CD4-positive, CD25-positive, alpha-beta regulatory T cell (primary cell): Measurements from ENCODE around the gene ERFL. TPM values are rescaled to one million over a fixed set of nuclear protein-coding genes. Genes with fewer than 3 reads are reported as not detected.
"Not testable (repeated sequence)": the region's sequence is repeated elsewhere in the genome, so short reads cannot be mapped to it uniquely, and the experiment has no call there.

ENCODE experiments used
- ATAC-seq, 2 donors: fragments of 150-1000 bp; cut with Tn5 transposase; one replicate each; pipeline ENCODE4 v1.10.0; 2021; ENCODE audit warnings: low read depth in 2 of 2, moderate number of reproducible peaks in 2 of 2, moderate library complexity in 1 of 2
- DNase-seq, 3 donors: peaks; one replicate each; pipeline versions ENCODE4 v3.0.0 to v3.0.0-alpha.2; 2012 to 2022; ENCODE audit warnings: mixed read lengths in 1 of 3
- H3K27ac ChIP-seq: one replicate; pipeline ENCODE4 v1.7.0; 2013; ENCODE audit warnings: mild to moderate bottlenecking, low read length; ENCODE audit not compliant: insufficient read depth, poor library complexity, severe bottlenecking
- H3K27me3 ChIP-seq: one replicate; pipeline ENCODE4 v1.7.0; 2013; ENCODE audit warnings: low read length; ENCODE audit not compliant: control insufficient read depth, insufficient read depth
- H3K36me3 ChIP-seq: one replicate; pipeline ENCODE4 v1.7.0; 2013; ENCODE audit warnings: mild to moderate bottlenecking, low read length, moderate library complexity; ENCODE audit not compliant: control insufficient read depth, insufficient read depth
- H3K4me1 ChIP-seq: 2 replicates; pipeline ENCODE4 v1.7.0; 2013; ENCODE audit warnings: mild to moderate bottlenecking, low read length; ENCODE audit not compliant: insufficient read depth, control insufficient read depth, poor library complexity, severe bottlenecking
- H3K4me3 ChIP-seq: one replicate; pipeline ENCODE4 v1.7.0; 2013; ENCODE audit warnings: low read depth, mild to moderate bottlenecking, low read length, moderate library complexity
- H3K9me3 ChIP-seq, 2 experiments: 1 replicate in 1 of 2; 2 replicates in 1 of 2; pipeline ENCODE4 v1.7.0; 2013; ENCODE audit warnings: low read length in 2 of 2, mild to moderate bottlenecking in 1 of 2, moderate library complexity in 1 of 2; ENCODE audit not compliant: control insufficient read depth in 2 of 2
- H3K27ac Mint-ChIP-seq, 3 donors: one replicate each; pipeline ENCODE4 v1.8.0; 2020 to 2022; ENCODE audit warnings: mild to moderate bottlenecking in 3 of 3, mixed read lengths in 3 of 3, moderate library complexity in 2 of 3
- H3K27me3 Mint-ChIP-seq: one replicate; pipeline ENCODE4 v1.8.0; 2022; ENCODE audit warnings: mild to moderate bottlenecking, mixed read lengths
- H3K36me3 Mint-ChIP-seq: one replicate; pipeline ENCODE4 v1.8.0; 2020; ENCODE audit warnings: mixed read lengths
- H3K4me1 Mint-ChIP-seq, 4 donors: one replicate each; pipeline ENCODE4 v1.8.0; 2020 to 2022; ENCODE audit warnings: mixed read lengths in 4 of 4, mild to moderate bottlenecking in 1 of 4
- H3K4me3 Mint-ChIP-seq, 4 donors: one replicate each; pipeline ENCODE4 v1.8.0; 2020 to 2022; ENCODE audit warnings: mild to moderate bottlenecking in 4 of 4, mixed read lengths in 4 of 4, moderate library complexity in 3 of 4
- H3K9me3 Mint-ChIP-seq, 7 donors: one replicate each; pipeline ENCODE4 v1.8.0; 2020 to 2022; ENCODE audit warnings: mixed read lengths in 7 of 7, mild to moderate bottlenecking in 3 of 7, moderate library complexity in 2 of 7
- polyA plus RNA-seq, 4 donors: library from polyadenylated mRNA; unstranded; fragments of 300-500 nt; fragmentation: Illumina TruSeq; gene quantifications; one replicate each; pipeline ENCODE4 v1.2.3, GENCODE V29; 2021
- total RNA-seq: library from RNA; stranded (reverse); gene quantifications from one replicate; pipeline ENCODE4 v1.2.3, GENCODE V29; 2022

The ERFL gene
- total and polyA plus RNA-seq, 5 donors from 2014 or later = 4.7 TPM; not detected in 4

DNA sequence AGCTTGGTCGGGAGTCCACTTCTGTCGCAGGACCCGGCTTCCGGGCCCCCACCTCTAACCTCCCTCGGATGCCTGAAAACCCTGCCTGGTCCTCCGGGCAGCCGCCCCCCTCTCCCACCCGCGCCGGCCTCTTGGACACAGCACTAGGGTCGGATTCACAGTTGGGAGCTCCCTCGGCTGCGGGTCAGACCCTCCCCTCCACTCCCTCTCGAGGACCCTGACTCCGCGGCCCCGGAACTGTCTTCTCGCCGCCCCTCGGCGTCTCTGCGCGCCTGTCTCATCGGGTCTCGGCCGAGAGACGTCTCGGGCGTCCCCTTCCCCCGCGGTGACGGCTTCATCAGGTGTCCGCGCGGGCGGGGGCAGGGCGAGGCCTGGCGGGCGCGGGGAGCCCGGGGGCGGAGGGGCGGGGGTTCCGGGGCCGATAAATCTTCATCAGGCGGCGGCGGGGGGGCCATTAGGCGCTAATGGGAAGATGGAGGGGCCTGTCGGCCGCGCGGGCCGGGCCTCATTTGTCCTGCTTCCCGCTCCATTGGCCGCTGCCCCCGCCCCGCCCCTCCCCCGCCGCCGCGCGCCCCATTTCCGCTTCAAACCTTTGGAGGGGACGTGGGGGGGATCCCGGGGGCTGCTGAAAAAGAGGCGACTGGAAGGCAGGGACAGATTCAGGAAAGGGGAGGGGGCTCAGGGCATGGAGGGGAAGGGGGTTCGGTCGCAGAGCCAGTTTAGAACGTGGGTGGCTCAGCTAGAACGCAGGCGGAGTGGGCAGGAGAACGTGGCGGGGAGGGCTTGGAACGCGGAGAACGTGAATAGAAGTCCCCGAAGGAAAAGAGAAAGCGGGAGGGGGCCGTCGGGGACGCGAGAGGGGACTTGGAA, 11.8 kb upstream of the ERFL start:
- Mint-ChIP-seq H3K27me3 (peaks cover 37% of the 10 kb centered on the region), H3K4me1 (peaks cover under 1 to 55% (median 22%) of the 10 kb centered on the region in 4 donors), H3K4me3 (peak overlapping the region; percentile 84 to 93 (median 89)), H3K27ac (peak overlapping the region in 2 of 3 donors; percentile 38 to 96), H3K9me3 (peaks cover 0 to 4% (median 0%) of the 10 kb centered on the region in 7 donors), H3K36me3 (no peaks in the 10 kb centered on the region)
- Histone ChIP-seq H3K27me3 (no peaks in the 10 kb centered on the region), H3K9me3 (no peaks in the 10 kb centered on the region), H3K27ac (peak overlapping the region; percentile 70), H3K36me3 (no peaks in the 10 kb centered on the region), H3K4me3 (peak overlapping the region; percentile 32), H3K4me1 (peaks cover 40% of the 10 kb centered on the region)
- peak in 1 of 2 donors; percentile 32 for ATAC-seq
- peak in 2 of 3 donors; percentile 29 to 36 for DNase-seq

DNA sequence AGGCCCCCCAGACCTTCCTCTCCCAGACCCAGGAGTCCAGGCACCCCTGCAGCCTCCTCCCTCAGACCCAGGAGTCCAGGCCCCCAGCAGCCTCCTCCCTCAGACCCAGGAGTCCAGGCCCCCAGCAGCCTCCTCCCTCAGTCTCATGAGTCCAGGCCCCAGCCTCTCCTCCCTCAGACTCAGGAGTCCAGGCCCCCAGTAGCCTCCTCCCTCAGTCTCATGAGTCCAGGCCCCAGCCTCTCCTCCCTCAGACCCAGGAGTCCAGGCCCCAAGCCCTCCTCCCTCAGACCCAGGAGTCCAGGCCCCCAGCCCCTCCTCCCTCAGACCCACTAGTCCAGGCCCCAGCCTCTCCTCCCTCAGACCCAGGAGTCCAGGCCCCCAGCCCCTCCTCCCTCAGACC, 11.0 kb upstream of the ERFL start:
- not testable (repeated sequence) for DNase-seq, H3K4me3 Mint-ChIP-seq, H3K36me3 Mint-ChIP-seq, H3K9me3 ChIP-seq, H3K9me3 Mint-ChIP-seq, H3K4me3 ChIP-seq, H3K27ac ChIP-seq, ATAC-seq, H3K36me3 ChIP-seq, H3K27me3 ChIP-seq
- Mint-ChIP-seq H3K27me3 (peaks cover 41% of the 10 kb centered on the region), H3K27ac (peak overlapping the region in 1 of 3 donors; percentile 83), H3K4me1 (peaks cover 0 to 55% (median 21%) of the 10 kb centered on the region in 4 donors)
- H3K4me1 ChIP-seq = peaks cover 40% of the 10 kb centered on the region

DNA sequence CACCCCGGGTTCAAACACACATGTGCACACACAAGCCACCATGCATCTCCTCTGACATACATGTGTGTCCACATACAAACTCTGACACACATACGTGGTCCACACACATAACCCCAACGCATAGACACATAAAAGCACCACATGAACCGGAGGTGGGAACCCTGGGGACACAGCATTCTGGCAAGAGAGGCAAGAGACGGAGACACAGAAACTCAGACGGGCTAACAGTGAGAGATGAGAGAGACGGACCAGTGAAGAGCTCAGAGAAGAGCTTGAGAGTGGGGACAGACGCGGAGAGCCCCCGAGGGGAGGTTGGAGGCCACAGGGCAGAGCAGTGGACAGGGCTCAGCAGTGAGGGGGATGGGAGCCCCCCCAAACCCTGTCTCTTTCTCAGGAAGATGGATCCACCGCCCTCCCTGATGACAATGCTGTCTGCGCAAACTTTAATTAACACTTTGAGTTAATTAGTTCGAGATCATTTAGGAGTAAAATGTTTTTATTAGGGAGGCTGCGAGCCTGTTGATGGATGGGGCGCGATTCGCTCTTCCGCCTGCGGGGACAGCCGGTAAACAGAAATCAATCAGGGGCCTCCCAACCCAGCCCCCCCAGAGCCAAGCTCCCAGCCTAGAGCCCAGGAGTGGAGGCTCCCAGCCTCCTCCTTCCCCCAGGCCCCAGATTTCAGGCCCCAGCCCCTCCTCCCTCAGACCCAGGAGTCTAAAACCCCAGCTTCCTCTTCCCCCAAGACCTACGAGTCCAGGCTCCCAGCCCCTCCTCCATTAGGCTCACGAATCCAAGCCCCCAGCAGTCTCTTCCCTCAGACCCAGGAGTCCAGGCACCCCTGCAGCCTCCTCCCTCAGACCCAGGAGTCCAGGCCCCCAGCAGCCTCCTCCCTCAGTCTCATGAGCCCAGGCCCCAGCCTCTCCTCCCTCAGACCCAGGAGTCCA, 9.5 kb upstream of the ERFL start:
- Histone ChIP-seq H3K27me3 (no peaks in the 10 kb centered on the region), H3K9me3 (no peaks in the 10 kb centered on the region), H3K36me3 (no peaks in the 10 kb centered on the region), H3K4me3 (no peak overlapping the region), H3K4me1 (peaks cover 38% of the 10 kb centered on the region), H3K27ac (no peak overlapping the region)
- H3K4me3 Mint-ChIP-seq = peak overlapping the region; percentile 27 to 79 (median 34)
- peaks cover 0 to 56% (median 24%) of the 10 kb centered on the region in 4 donors for H3K4me1 Mint-ChIP-seq
- H3K9me3 Mint-ChIP-seq = peaks cover 0 to 6% (median 0%) of the 10 kb centered on the region in 7 donors
- H3K27me3 Mint-ChIP-seq = peaks cover 38% of the 10 kb centered on the region
- no peak for DNase-seq
- no peaks in the 10 kb centered on the region for H3K36me3 Mint-ChIP-seq
- ATAC-seq = no peak
- peak overlapping the region; percentile 22 to 90 (median 83) for H3K27ac Mint-ChIP-seq

DNA sequence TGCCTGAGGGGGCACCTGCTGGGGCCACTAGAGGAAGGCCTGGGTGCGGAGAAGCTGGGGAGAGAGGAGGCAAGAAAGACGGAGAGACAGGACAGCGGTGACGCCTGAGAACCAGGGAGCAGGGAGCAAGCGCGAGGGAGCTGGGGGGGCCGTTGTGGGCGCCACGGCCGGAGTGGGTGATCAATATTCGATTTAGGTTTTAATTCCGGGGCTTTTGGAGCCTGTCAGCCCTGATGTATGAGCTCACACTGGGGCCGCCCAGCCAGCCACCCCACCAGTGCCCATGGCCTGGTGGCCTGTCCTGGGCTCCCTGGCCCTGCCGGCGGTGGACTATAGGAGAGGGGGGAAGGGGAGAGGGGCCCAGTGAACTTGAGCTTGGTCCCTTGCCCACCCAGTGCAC, 8.7 kb upstream of the ERFL start:
- Mint-ChIP-seq H3K4me3 (peak overlapping the region in 2 of 4 donors; percentile 7 to 39), H3K9me3 (peaks cover 0 to 6% (median 0%) of the 10 kb centered on the region in 7 donors), H3K4me1 (peaks cover 0 to 56% (median 25%) of the 10 kb centered on the region in 4 donors), H3K27me3 (peaks cover 35% of the 10 kb centered on the region), H3K36me3 (no peaks in the 10 kb centered on the region), H3K27ac (peak overlapping the region; percentile 87 to 90 (median 88))
- H3K9me3 ChIP-seq = no peaks in the 10 kb centered on the region
- no peaks in the 10 kb centered on the region for H3K27me3 ChIP-seq
- H3K36me3 ChIP-seq = no peaks in the 10 kb centered on the region
- peaks cover 38% of the 10 kb centered on the region for H3K4me1 ChIP-seq
- DNase-seq = no peak
- ATAC-seq = no peak
- H3K4me3 ChIP-seq = no peak overlapping the region
- H3K27ac ChIP-seq = no peak overlapping the region

DNA sequence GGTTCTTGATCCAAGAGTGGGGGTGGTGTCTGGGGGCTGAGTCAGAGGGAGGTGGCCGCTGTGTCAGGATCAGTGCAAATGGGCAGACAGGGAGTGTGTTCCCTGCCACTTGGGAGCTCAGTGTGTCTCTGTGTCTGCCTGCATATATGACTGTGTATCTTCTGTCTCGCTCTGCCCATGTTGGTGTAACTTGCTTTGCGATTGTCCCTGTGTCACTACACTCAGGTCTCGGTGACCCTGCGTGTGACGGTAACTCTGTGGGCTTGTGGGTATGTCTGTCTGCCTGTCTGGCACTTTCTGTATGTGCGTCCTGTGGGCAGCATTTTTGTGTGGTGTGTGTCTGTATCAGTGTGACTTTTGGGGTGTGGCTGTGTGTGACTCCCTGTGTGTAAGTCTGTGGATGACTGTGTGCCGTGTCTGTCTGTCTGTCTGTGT, 8.2 kb upstream of the ERFL start:
- Mint-ChIP-seq H3K9me3 (peaks cover 0 to 5% (median 0%) of the 10 kb centered on the region in 7 donors), H3K27ac (peak overlapping the region; percentile 16 to 88 (median 87)), H3K27me3 (peaks cover 31% of the 10 kb centered on the region), H3K4me3 (peak overlapping the region in 3 of 4 donors; percentile 39 to 70 (median 54)), H3K4me1 (peaks cover 0 to 54% (median 24%) of the 10 kb centered on the region in 4 donors), H3K36me3 (no peaks in the 10 kb centered on the region)
- Histone ChIP-seq H3K4me1 (peaks cover 38% of the 10 kb centered on the region), H3K9me3 (no peaks in the 10 kb centered on the region), H3K27me3 (no peaks in the 10 kb centered on the region), H3K4me3 (no peak overlapping the region), H3K36me3 (no peaks in the 10 kb centered on the region), H3K27ac (no peak overlapping the region)
- ATAC-seq = no peak
- DNase-seq = no peak

DNA sequence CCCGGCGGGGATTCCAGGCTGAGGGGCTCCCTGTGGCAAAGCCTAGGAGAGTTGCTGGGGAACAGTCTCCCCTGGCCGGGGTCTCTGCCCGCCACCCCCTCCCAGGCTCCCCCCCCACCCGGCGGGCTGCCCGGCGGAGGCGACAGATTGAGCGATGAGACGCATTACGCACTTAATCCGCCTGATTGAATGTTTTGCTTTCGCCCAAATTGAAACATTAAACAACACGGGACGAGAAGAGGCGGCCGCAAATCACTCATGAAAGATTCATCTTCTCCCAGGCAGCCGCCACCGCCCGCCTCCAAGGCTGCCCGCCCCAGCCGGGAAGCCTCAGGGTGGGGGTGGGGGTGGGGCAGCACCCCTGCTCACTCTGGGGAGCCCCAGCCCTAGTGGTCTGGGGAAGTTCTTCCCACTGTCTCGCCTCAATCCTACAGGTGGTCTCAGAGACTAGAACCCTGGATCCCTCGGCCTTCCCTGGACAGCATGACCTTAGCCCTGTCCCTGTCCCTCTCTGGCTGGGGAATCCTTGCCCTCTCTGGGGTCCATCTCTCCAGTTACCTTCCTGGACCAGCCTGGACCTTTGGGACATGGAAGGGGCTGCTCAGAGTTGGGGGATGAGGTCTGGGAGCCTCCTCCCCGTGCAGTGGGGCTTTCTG, 7.6 kb upstream of the ERFL start:
- peaks cover 33% of the 10 kb centered on the region for H3K4me1 ChIP-seq
- no peaks in the 10 kb centered on the region for H3K27me3 ChIP-seq
- peak overlapping the region in 2 of 4 donors; percentile 31 to 39 for H3K4me3 Mint-ChIP-seq
- DNase-seq = no peak
- no peaks in the 10 kb centered on the region for H3K36me3 ChIP-seq
- no peaks in the 10 kb centered on the region for H3K9me3 ChIP-seq
- H3K4me3 ChIP-seq = no peak overlapping the region
- H3K4me1 Mint-ChIP-seq = peaks cover 0 to 55% (median 23%) of the 10 kb centered on the region in 4 donors
- H3K27ac Mint-ChIP-seq = peak overlapping the region; percentile 53 to 88 (median 87)
- H3K9me3 Mint-ChIP-seq = peaks cover 0 to 2% (median 0%) of the 10 kb centered on the region in 7 donors
- H3K27me3 Mint-ChIP-seq = peaks cover 26% of the 10 kb centered on the region
- no peak overlapping the region for H3K27ac ChIP-seq
- ATAC-seq = no peak
- H3K36me3 Mint-ChIP-seq = no peaks in the 10 kb centered on the region

DNA sequence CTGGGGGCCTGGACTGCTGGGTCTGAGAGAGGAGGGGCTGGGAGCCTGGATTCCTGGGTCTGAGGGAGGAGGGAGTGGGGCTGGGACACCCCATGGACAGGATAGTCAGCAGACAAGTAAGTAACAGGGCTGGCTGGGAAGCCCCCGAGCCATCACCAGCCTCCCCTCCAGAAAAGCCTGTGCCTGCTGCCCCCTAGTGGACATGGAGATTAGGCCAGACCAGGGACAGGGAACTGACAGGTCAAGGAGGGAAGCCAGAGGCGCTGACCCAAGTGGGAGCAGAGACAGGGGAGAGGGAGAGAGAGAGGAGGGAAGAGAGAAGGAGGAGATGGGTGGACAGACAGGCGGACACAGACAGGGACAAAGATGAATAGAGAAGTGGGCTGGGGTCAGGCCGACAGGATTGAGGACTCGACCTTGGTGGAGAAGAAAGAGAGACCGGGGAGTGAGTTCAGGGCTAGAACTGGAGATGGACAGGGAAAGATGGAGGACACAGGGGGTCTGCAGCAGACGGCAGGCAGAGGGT, 6.7 kb upstream of the ERFL start:
- DNase-seq (peak; percentile 64 to 70 (median 64)), ATAC-seq (peak; percentile 57 to 70)
- peaks cover 25% of the 10 kb centered on the region for H3K4me1 ChIP-seq
- Mint-ChIP-seq H3K36me3 (no peaks in the 10 kb centered on the region), H3K9me3 (peaks cover 0 to 2% (median 0%) of the 10 kb centered on the region in 7 donors), H3K4me3 (peak overlapping the region in 2 of 4 donors; percentile 71 to 86), H3K4me1 (peaks cover 0 to 60% (median 30%) of the 10 kb centered on the region in 4 donors), H3K27me3 (peaks cover 26% of the 10 kb centered on the region), H3K27ac (peak overlapping the region; percentile 16 to 96 (median 86))
- peak overlapping the region; percentile 53 for H3K27ac ChIP-seq
- peaks cover 1% of the 10 kb centered on the region for H3K27me3 ChIP-seq
- H3K9me3 ChIP-seq = no peaks in the 10 kb centered on the region
- no peaks in the 10 kb centered on the region for H3K36me3 ChIP-seq
- H3K4me3 ChIP-seq = no peak overlapping the region
